AG09309 (cell line): ENCODE measurements around the gene ARRDC2.
"Not testable (repeated sequence)": the region's sequence is repeated elsewhere in the genome, so short reads cannot be mapped to it uniquely, and the experiment has no call there.

Experiments used
- DNase-seq: peaks from one replicate; pipeline ENCODE4 v3.0.0-alpha.2; 2010; ENCODE audit warnings: low read depth
- H3K4me3 ChIP-seq: 2 replicates; pipeline ENCODE4 v1.5.1; 2011; ENCODE audit warnings: mild to moderate bottlenecking, low read depth, low read length, moderate library complexity; ENCODE audit not compliant: control insufficient read depth
- CTCF ChIP-seq: IDR thresholded peaks from 2 replicates; pipeline ENCODE4 v1.5.1; 2011; ENCODE audit warnings: mild to moderate bottlenecking, low read depth, low read length, inconsistent platforms; ENCODE audit not compliant: insufficient read depth, control insufficient read depth; ENCODE audit errors: missing control alignments

Gene ARRDC2

GRCh38 chr19:18027151-18027550, 19.2 kb downstream of the ARRDC2 start:
- DNase-seq = no peak
- no peak for TF ChIP-seq CTCF
- no peak overlapping the region for H3K4me3 ChIP-seq

GRCh38 chr19:18029617-18030338, 21.8 kb downstream of the ARRDC2 start:
- H3K4me3 ChIP-seq = no peak overlapping the region
- DNase-seq = no peak
- no peak for TF ChIP-seq CTCF

- not testable (repeated sequence) for H3K4me3 ChIP-seq, DNase-seq
These were observed 23.4 kb downstream of the ARRDC2 start for GRCh38 chr19:18031401-18031800.

GRCh38 chr19:18032102-18032501, 24.1 kb downstream of the ARRDC2 start:
- H3K4me3 ChIP-seq, DNase-seq: not testable (repeated sequence)

GRCh38 chr19:18041054-18041453, 33.1 kb downstream of the ARRDC2 start:
- TF ChIP-seq CTCF = no peak
- no peak for DNase-seq
- no peak overlapping the region for H3K4me3 ChIP-seq

- H3K4me3 ChIP-seq = no peak overlapping the region
- TF ChIP-seq CTCF = no peak
- DNase-seq = no peak
These were observed 35.7 kb downstream of the ARRDC2 start for GRCh38 chr19:18043676-18044075.

- peak overlapping the region; percentile 36 for H3K4me3 ChIP-seq
- no peak for TF ChIP-seq CTCF
- peak; percentile 38 for DNase-seq
These were observed 36.9 kb downstream of the ARRDC2 start for GRCh38 chr19:18044825-18045304.
